Measurements from ENCODE around the gene BAAT. TPM values are rescaled to one million over a fixed set of nuclear protein-coding genes. Genes with fewer than 3 reads are reported as not detected.

The BAAT gene
- total RNA-seq, 1 donor from 2014 or later: 1.0 TPM

- no peaks in the 10 kb centered on the region for H3K36me3 ChIP-seq
- TF ChIP-seq CTCF (IDR thresholded peaks at IDR 0.05): no peak
- intact Hi-C loops (cut with DNase I): no loop called here
- ATAC-seq (no peak), DNase-seq (no peak)
- no peaks in the 10 kb centered on the region for H3K4me1 ChIP-seq
- no peaks in the 10 kb centered on the region for H3K27me3 ChIP-seq
- no peak overlapping the region for H3K4me3 ChIP-seq
- H3K27ac ChIP-seq: no peak overlapping the region
- peaks cover 22% of the 10 kb centered on the region for H3K9me3 ChIP-seq
These were observed 33.2 kb upstream of the BAAT start for GRCh38 chr9:101417977-101418376.

GRCh38 chr9:101417389-101417788 is 32.6 kb upstream of the BAAT start:
- Histone ChIP-seq H3K9me3 (peaks cover 28% of the 10 kb centered on the region), H3K36me3 (no peaks in the 10 kb centered on the region), H3K4me1 (no peaks in the 10 kb centered on the region), H3K27me3 (no peaks in the 10 kb centered on the region), H3K4me3 (no peak overlapping the region), H3K27ac (no peak overlapping the region)
- no peak for ATAC-seq
- no peak for TF ChIP-seq CTCF (IDR thresholded peaks at IDR 0.05)
- DNase-seq: no peak
- intact Hi-C loops (cut with DNase I): no loop called here

- TF ChIP-seq CTCF (IDR thresholded peaks at IDR 0.05): no peak
- intact Hi-C loops (cut with DNase I): no loop called here
- Histone ChIP-seq H3K4me3 (no peak overlapping the region), H3K27me3 (no peaks in the 10 kb centered on the region), H3K27ac (no peak overlapping the region), H3K36me3 (no peaks in the 10 kb centered on the region), H3K9me3 (peaks cover 46% of the 10 kb centered on the region), H3K4me1 (no peaks in the 10 kb centered on the region)
- ATAC-seq: no peak
- no peak for DNase-seq
These were observed 30.8 kb upstream of the BAAT start for GRCh38 chr9:101415578-101415977.

GRCh38 chr9:101414839-101415238 is 30.0 kb upstream of the BAAT start:
- DNase-seq (no peak), ATAC-seq (no peak)
- Histone ChIP-seq H3K4me3 (no peak overlapping the region), H3K27ac (no peak overlapping the region), H3K9me3 (peaks cover 54% of the 10 kb centered on the region), H3K36me3 (no peaks in the 10 kb centered on the region), H3K4me1 (no peaks in the 10 kb centered on the region), H3K27me3 (no peaks in the 10 kb centered on the region)
- TF ChIP-seq CTCF (IDR thresholded peaks at IDR 0.05): no peak
- intact Hi-C loops (cut with DNase I): no loop called here

- no peak for TF ChIP-seq CTCF (IDR thresholded peaks at IDR 0.05)
- H3K4me1 ChIP-seq: no peaks in the 10 kb centered on the region
- H3K9me3 ChIP-seq: peaks cover 84% of the 10 kb centered on the region
- no peak overlapping the region for H3K4me3 ChIP-seq
- no peaks in the 10 kb centered on the region for H3K27me3 ChIP-seq
- intact Hi-C loops (cut with DNase I): no loop called here
- H3K36me3 ChIP-seq: peaks cover 50% of the 10 kb centered on the region
- DNase-seq: no peak
- no peak overlapping the region for H3K27ac ChIP-seq
- no peak for ATAC-seq
These were observed 24.3 kb upstream of the BAAT start for GRCh38 chr9:101409079-101409477.

- H3K27ac ChIP-seq: no peak overlapping the region
- H3K4me1 ChIP-seq: no peaks in the 10 kb centered on the region
- peaks cover 79% of the 10 kb centered on the region for H3K9me3 ChIP-seq
- H3K36me3 ChIP-seq: peaks cover 55% of the 10 kb centered on the region
- DNase-seq (no peak), ATAC-seq (no peak)
- intact Hi-C loops (cut with DNase I): no loop called here
- H3K27me3 ChIP-seq: no peaks in the 10 kb centered on the region
- H3K4me3 ChIP-seq: no peak overlapping the region
- TF ChIP-seq CTCF (IDR thresholded peaks at IDR 0.05): no peak
These were observed 23.7 kb upstream of the BAAT start for GRCh38 chr9:101408374-101409078.

Data from upper lobe of right lung (tissue), 1 donor.